Choroid plexus epithelial cell (primary cell): Measurements from ENCODE around the gene ANGPTL4.

Experiments used
- DNase-seq: peaks from one replicate; pipeline ENCODE4 v3.0.0-alpha.2; 2010; ENCODE audit warnings: low read depth
- H3K4me3 ChIP-seq: 2 replicates; pipeline ENCODE4 v1.5.1; 2011; ENCODE audit warnings: low read depth, mild to moderate bottlenecking, control low read depth, low read length, moderate library complexity
- TF ChIP-seq, protein P1 (sequence below): conservative IDR thresholded peaks from 2 replicates; pipeline ENCODE4 v1.5.1; 2011; ENCODE audit warnings: low read depth, mild to moderate bottlenecking, control low read depth, inconsistent platforms, low read length, moderate library complexity

The ANGPTL4 gene

GRCh38 chr19:8329996-8330395 is 34.0 kb upstream of the ANGPTL4 start:
- no peak for DNase-seq
- TF ChIP-seq, protein P1, sequence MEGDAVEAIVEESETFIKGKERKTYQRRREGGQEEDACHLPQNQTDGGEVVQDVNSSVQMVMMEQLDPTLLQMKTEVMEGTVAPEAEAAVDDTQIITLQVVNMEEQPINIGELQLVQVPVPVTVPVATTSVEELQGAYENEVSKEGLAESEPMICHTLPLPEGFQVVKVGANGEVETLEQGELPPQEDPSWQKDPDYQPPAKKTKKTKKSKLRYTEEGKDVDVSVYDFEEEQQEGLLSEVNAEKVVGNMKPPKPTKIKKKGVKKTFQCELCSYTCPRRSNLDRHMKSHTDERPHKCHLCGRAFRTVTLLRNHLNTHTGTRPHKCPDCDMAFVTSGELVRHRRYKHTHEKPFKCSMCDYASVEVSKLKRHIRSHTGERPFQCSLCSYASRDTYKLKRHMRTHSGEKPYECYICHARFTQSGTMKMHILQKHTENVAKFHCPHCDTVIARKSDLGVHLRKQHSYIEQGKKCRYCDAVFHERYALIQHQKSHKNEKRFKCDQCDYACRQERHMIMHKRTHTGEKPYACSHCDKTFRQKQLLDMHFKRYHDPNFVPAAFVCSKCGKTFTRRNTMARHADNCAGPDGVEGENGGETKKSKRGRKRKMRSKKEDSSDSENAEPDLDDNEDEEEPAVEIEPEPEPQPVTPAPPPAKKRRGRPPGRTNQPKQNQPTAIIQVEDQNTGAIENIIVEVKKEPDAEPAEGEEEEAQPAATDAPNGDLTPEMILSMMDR: no peak
- H3K4me3 ChIP-seq: no peak overlapping the region

- H3K4me3 ChIP-seq: no peak overlapping the region
- TF ChIP-seq, protein P1: no peak
- DNase-seq: no peak
Observed at GRCh38 chr19:8331263-8331845, 32.6 kb upstream of the ANGPTL4 start.

GRCh38 chr19:8332976-8333766 is 30.8 kb upstream of the ANGPTL4 start:
- TF ChIP-seq, protein P1: no peak
- no peak for DNase-seq
- H3K4me3 ChIP-seq: no peak overlapping the region

DNA sequence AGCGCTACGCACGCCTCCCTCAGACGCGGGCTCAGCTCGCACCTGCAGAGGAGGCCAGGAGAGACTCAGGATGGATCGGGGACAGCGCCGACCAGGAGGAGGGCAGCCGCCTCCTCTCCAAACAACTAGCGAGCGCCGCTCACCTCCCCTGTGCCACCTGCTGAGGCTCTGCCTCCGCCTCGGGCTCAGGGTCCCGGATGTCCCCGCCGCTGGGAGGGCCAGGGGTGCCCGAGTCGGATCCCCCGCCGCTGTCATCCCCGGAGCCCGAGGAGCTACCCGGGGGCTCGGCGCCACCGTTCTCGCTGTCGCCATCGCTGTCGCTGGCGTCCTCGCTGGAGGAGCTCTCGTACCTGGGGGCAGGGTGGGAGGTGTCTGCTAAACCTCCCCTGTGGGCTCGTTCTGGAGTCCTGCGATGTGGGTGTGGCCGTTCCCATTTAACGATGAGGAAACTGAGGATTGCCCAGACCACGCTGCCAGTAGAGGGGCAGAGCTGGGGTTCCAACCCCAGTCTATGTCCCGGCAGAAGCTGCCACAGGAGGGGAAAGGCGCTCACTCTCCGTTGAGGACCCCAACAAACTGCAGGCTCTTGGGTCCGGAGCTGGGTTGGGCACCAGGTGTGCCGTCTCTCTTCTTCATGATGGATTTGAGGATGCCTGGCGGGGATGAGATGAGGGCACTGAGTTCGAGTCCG is 30.0 kb upstream of the ANGPTL4 start:
- TF ChIP-seq, protein P1: no peak
- no peak for DNase-seq
- no peak overlapping the region for H3K4me3 ChIP-seq

DNA sequence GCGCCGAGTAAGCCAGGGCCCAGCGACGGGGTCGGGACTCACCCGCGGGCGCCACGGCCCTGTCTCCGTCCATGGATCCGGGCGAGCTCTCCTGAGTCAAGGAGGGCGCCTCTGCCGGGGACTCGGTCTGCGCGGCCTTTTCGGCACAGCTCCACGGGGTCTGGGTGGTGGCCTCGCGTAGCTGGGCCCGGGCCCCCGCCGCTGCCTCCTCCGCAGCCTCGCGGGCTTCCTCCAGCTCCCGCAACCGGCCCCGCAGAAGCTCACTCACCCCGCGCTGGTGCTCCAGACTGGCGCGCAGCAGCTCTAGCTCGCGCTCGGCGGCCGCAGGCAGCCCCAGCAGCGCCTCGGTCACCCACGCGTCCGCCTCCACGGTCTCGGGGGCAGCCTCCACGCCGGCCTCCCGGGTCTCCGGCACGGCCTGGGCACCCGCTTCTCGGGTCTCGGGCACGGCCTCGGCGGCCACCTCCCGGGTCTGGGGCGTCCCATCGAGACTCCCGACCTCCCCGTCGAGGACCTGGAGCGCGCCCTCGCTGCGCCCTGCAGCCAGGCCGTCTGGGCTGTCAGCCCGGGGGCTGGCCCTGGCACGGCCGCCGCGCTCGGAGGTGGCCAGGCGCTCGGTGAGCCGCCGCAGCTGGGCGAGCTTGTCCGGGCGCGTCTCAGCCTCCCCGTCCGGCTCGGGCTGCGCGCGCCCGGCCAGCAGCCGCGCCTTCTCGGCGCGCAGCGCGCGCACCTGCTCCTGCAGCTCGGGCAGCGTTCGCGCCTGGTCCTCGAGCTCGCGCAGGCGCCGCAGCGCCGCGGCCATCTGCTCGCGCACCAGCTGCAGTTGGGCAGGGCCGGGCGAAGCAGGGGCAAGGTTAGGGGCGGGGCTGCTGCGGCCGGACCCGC is 29.3 kb upstream of the ANGPTL4 start:
- H3K4me3 ChIP-seq: no peak overlapping the region
- DNase-seq: peak; percentile 65
- TF ChIP-seq, protein P1: no peak

DNA sequence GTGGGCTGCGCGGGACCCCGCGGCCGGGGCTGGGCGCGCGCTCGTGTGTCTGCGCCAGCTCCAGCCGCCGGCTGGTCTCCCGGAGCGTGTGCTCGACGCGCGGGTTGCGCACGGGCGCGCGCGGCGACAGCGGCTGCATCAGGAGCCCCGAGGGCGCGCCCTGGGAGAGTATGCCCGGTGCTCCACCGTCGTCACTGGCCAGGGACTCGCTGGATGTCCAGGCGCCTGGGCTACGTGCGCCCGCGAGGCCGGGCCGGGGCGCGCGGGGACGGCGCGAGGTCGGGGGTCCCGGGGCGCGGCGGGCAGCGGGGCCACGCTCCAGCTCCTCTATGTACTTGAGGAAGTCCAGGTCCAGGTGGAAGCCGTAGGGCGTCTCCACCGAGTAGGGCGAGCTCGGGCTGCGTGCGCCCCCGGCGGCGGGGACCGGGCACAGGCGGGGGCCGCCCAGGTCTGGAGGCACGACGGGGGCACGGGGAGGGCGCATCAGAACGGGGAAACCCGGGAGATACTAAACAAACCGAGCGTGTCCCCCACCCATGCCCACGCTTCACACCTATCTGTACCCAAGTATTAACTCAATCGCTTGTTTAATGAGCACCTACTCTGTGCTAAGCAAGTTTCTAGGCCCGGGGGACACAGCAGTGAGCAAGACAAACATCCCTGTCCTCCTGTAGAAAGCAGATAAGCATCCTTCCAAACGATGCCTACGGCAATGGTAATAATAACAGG is 28.4 kb upstream of the ANGPTL4 start:
- no peak overlapping the region for H3K4me3 ChIP-seq
- TF ChIP-seq, protein P1: no peak
- no peak for DNase-seq
